ACC112 (cell line): ENCODE data around the gene FASN.
"Not testable (repeated sequence)": the region's sequence is repeated elsewhere in the genome, so short reads cannot be mapped to it uniquely, and the experiment has no call there.

Source experiments
- H2AFZ ChIP-seq: fragments of 200-600 bp; sonication (generic); one replicate; pipeline ENCODE4 v1.6.0; 2017; ENCODE audit warnings: antibody characterized with exemption, low read length; ENCODE audit not compliant: unreplicated experiment
- H3K27ac ChIP-seq: fragments of 200-600 bp; sonication (generic); 2 replicates; pipeline ENCODE4 v1.5.1; 2014; ENCODE audit warnings: low read depth, mild to moderate bottlenecking, antibody characterized with exemption, low read length, moderate library complexity
- H3K27me3 ChIP-seq: fragments of 200-600 bp; sonication (generic); 2 replicates; pipeline ENCODE4 v1.6.1; 2014; ENCODE audit warnings: mild to moderate bottlenecking, antibody characterized with exemption, low read length, moderate library complexity, mixed read lengths; ENCODE audit not compliant: insufficient read depth
- H3K36me3 ChIP-seq: fragments of 200-600 bp; sonication (generic); 2 replicates; pipeline ENCODE4 v1.6.1; 2016; ENCODE audit warnings: mild to moderate bottlenecking, antibody characterized with exemption, low read length, moderate library complexity, mixed read lengths; ENCODE audit not compliant: insufficient read depth
- H3K4me1 ChIP-seq: fragments of 200-600 bp; sonication (generic); one replicate; pipeline ENCODE4 v1.6.1; 2016; ENCODE audit warnings: low read length, mixed read lengths; ENCODE audit not compliant: insufficient read depth, unreplicated experiment, control insufficient read depth
- H3K4me3 ChIP-seq: fragments of 200-600 bp; sonication (generic); 2 replicates; pipeline ENCODE4 v1.5.1; 2014; ENCODE audit warnings: mild to moderate bottlenecking, low read depth, low read length
- H3K79me2 ChIP-seq: fragments of 200-600 bp; sonication (generic); one replicate; pipeline ENCODE4 v1.6.0; 2016; ENCODE audit warnings: low read length; ENCODE audit not compliant: control insufficient read depth, unreplicated experiment, insufficient read depth

FASN gene

GRCh38 chr17:82098169-82098938, at the start of gene FASN:
Gene FASN, minus strand, starts transcription at chr17:82098236. Its CDS starts 1,791 bp downstream, at chr17:82096445.
- Histone ChIP-seq H3K36me3 (peaks cover 7% of the 10 kb centered on the region; the same call in 1 of the 2 replicates), H3K4me1 (peaks cover 16% of the 10 kb centered on the region), H3K79me2 (peaks cover 23% of the 10 kb centered on the region), H2AFZ (peak within 1 kb of the TSS; percentile 61), H3K4me3 (peak within 1 kb of the TSS; percentile 83), H3K27me3 (no peaks in the 10 kb centered on the region), H3K27ac (peak within 1 kb of the TSS; percentile 88)

- Histone ChIP-seq H3K79me2 (no peaks in the 10 kb centered on the region), H3K27me3 (no peaks in the 10 kb centered on the region), H2AFZ (no peak overlapping the region), H3K4me1 (no peaks in the 10 kb centered on the region), H3K36me3 (no peaks in the 10 kb centered on the region), H3K4me3 (no peak overlapping the region), H3K27ac (no peak overlapping the region)
Observed at GRCh38 chr17:82146663-82147654, 48.9 kb upstream of the FASN start.

GRCh38 chr17:82145550-82146155, 47.6 kb upstream of the FASN start:
- Histone ChIP-seq H3K4me1 (no peaks in the 10 kb centered on the region), H2AFZ (no peak overlapping the region), H3K4me3 (no peak overlapping the region), H3K27me3 (no peaks in the 10 kb centered on the region), H3K27ac (no peak overlapping the region), H3K79me2 (no peaks in the 10 kb centered on the region), H3K36me3 (no peaks in the 10 kb centered on the region)

GRCh38 chr17:82143333-82143732, 45.3 kb upstream of the FASN start:
- H3K79me2 ChIP-seq = no peaks in the 10 kb centered on the region
- no peak overlapping the region for H2AFZ ChIP-seq
- H3K27ac ChIP-seq = no peak overlapping the region
- H3K36me3 ChIP-seq = no peaks in the 10 kb centered on the region
- H3K4me3 ChIP-seq = no peak overlapping the region
- H3K27me3 ChIP-seq = no peaks in the 10 kb centered on the region
- no peaks in the 10 kb centered on the region for H3K4me1 ChIP-seq

- H3K27me3 ChIP-seq, H3K36me3 ChIP-seq, H2AFZ ChIP-seq, H3K79me2 ChIP-seq, H3K27ac ChIP-seq, H3K4me3 ChIP-seq, H3K4me1 ChIP-seq: not testable (repeated sequence)
Observed at GRCh38 chr17:82139961-82140360, 41.9 kb upstream of the FASN start.

GRCh38 chr17:82138511-82138992, 40.5 kb upstream of the FASN start:
- Histone ChIP-seq H3K27ac (no peak overlapping the region), H3K27me3 (no peaks in the 10 kb centered on the region), H3K4me3 (no peak overlapping the region), H3K79me2 (no peaks in the 10 kb centered on the region), H3K4me1 (peaks cover 6% of the 10 kb centered on the region), H2AFZ (no peak overlapping the region), H3K36me3 (no peaks in the 10 kb centered on the region)

GRCh38 chr17:82134101-82134500, 36.1 kb upstream of the FASN start:
- Histone ChIP-seq H3K27ac (peak overlapping the region; percentile 50), H3K79me2 (no peaks in the 10 kb centered on the region), H2AFZ (no peak overlapping the region), H3K36me3 (no peaks in the 10 kb centered on the region), H3K27me3 (no peaks in the 10 kb centered on the region), H3K4me1 (peaks cover 6% of the 10 kb centered on the region), H3K4me3 (no peak overlapping the region)

GRCh38 chr17:82133166-82133953, 35.3 kb upstream of the FASN start:
- H3K27me3 ChIP-seq, H3K79me2 ChIP-seq, H3K36me3 ChIP-seq, H3K4me3 ChIP-seq, H3K4me1 ChIP-seq, H2AFZ ChIP-seq: not testable (repeated sequence)
- H3K27ac ChIP-seq = peak overlapping the region; percentile 50

GRCh38 chr17:82129095-82129494, 31.1 kb upstream of the FASN start:
- no peak overlapping the region for H3K27ac ChIP-seq
- H3K4me3 ChIP-seq = no peak overlapping the region
- no peaks in the 10 kb centered on the region for H3K27me3 ChIP-seq
- peaks cover 5% of the 10 kb centered on the region for H3K4me1 ChIP-seq
- H2AFZ ChIP-seq = no peak overlapping the region
- H3K79me2 ChIP-seq = no peaks in the 10 kb centered on the region
- H3K36me3 ChIP-seq = no peaks in the 10 kb centered on the region

- no peaks in the 10 kb centered on the region for H3K27me3 ChIP-seq
- H3K4me1 ChIP-seq = no peaks in the 10 kb centered on the region
- H3K79me2 ChIP-seq = no peaks in the 10 kb centered on the region
- H3K36me3 ChIP-seq = no peaks in the 10 kb centered on the region
- H3K4me3 ChIP-seq = no peak overlapping the region
- no peak overlapping the region for H2AFZ ChIP-seq
- H3K27ac ChIP-seq = no peak overlapping the region
Observed at GRCh38 chr17:82128287-82128686, 30.3 kb upstream of the FASN start.
